ENCODE results near the gene PPAN.

DNA sequence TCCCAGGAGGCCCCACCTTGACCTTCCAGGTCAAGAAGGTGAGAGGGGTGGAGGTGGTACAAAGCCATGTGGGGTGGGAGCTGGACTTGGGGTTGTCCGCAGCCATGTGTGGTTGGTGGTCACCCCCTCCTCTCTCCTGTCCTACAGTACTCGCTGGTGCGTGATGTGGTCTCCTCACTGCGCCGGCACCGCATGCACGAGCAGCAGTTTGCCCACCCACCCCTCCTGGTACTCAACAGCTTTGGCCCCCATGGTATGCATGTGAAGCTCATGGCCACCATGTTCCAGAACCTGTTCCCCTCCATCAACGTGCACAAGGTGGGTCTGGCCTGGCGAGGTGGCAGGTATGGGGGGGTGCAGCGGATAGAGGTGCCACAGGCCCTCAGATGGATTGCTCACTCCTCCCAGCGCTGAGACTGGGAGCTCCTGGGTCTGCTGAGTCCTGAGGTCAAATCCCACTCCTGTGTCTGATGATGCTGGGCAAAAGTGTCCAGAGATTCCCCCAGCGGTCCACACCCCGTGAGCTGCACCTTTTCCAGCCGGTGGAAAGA, 1.7 kb downstream of the PPAN start:
- TF ChIP-seq, protein P1, sequence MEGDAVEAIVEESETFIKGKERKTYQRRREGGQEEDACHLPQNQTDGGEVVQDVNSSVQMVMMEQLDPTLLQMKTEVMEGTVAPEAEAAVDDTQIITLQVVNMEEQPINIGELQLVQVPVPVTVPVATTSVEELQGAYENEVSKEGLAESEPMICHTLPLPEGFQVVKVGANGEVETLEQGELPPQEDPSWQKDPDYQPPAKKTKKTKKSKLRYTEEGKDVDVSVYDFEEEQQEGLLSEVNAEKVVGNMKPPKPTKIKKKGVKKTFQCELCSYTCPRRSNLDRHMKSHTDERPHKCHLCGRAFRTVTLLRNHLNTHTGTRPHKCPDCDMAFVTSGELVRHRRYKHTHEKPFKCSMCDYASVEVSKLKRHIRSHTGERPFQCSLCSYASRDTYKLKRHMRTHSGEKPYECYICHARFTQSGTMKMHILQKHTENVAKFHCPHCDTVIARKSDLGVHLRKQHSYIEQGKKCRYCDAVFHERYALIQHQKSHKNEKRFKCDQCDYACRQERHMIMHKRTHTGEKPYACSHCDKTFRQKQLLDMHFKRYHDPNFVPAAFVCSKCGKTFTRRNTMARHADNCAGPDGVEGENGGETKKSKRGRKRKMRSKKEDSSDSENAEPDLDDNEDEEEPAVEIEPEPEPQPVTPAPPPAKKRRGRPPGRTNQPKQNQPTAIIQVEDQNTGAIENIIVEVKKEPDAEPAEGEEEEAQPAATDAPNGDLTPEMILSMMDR (IDR thresholded peaks at IDR 0.05) = no peak
- no peak for TF ChIP-seq POLR2A (IDR thresholded peaks at IDR 0.05)

Measured in Peyer's patch (tissue), 4 donors.